Fibroblast of villous mesenchyme (primary cell): ENCODE data around the gene IGDCC3. TPM values are rescaled to one million over a fixed set of nuclear protein-coding genes. Genes with fewer than 3 reads are reported as not detected.

Experiments
- DNase-seq: peaks from one replicate; pipeline ENCODE4 v3.0.0-alpha.2; 2010; ENCODE audit warnings: low read depth
- H3K4me3 ChIP-seq: 2 replicates; pipeline ENCODE4 v1.5.1; 2011; ENCODE audit warnings: low read depth, mild to moderate bottlenecking, low read length
- CTCF ChIP-seq: IDR thresholded peaks from 2 replicates; pipeline ENCODE4 v1.5.1; 2012; ENCODE audit warnings: low read depth, mild to moderate bottlenecking, low read length; ENCODE audit not compliant: insufficient read depth
- total RNA-seq: library from RNA; depleted of rRNA; stranded (reverse); fragments of >200 nt; gene quantifications from 2 replicates; pipeline ENCODE4 v1.2.3, GENCODE V29; 2012

IGDCC3 gene
- total RNA-seq, 1 donor: under 0.01 TPM

- DNase-seq: no peak
- no peak overlapping the region for H3K4me3 ChIP-seq
- TF ChIP-seq CTCF: no peak
Measured at GRCh38 chr15:65366122-65366892, 11.5 kb downstream of the IGDCC3 start.

GRCh38 chr15:65365229-65365628, 12.6 kb downstream of the IGDCC3 start:
- H3K4me3 ChIP-seq: no peak overlapping the region
- no peak for TF ChIP-seq CTCF
- DNase-seq: no peak

- H3K4me3 ChIP-seq: no peak overlapping the region
- TF ChIP-seq CTCF: no peak
- no peak for DNase-seq
Measured at GRCh38 chr15:65363766-65364165, 14.0 kb downstream of the IGDCC3 start.

GRCh38 chr15:65363306-65363705, 14.5 kb downstream of the IGDCC3 start:
- no peak for DNase-seq
- no peak overlapping the region for H3K4me3 ChIP-seq
- no peak for TF ChIP-seq CTCF

GRCh38 chr15:65362491-65362890, 15.3 kb downstream of the IGDCC3 start:
- H3K4me3 ChIP-seq: no peak overlapping the region
- DNase-seq: no peak
- no peak for TF ChIP-seq CTCF

GRCh38 chr15:65361708-65362459, 15.9 kb downstream of the IGDCC3 start:
- DNase-seq: no peak
- no peak overlapping the region for H3K4me3 ChIP-seq
- no peak for TF ChIP-seq CTCF

GRCh38 chr15:65360506-65360905, 17.3 kb downstream of the IGDCC3 start:
- H3K4me3 ChIP-seq: no peak overlapping the region
- DNase-seq: no peak
- TF ChIP-seq CTCF: no peak
